ENCODE data around the gene EPB42.

DNA sequence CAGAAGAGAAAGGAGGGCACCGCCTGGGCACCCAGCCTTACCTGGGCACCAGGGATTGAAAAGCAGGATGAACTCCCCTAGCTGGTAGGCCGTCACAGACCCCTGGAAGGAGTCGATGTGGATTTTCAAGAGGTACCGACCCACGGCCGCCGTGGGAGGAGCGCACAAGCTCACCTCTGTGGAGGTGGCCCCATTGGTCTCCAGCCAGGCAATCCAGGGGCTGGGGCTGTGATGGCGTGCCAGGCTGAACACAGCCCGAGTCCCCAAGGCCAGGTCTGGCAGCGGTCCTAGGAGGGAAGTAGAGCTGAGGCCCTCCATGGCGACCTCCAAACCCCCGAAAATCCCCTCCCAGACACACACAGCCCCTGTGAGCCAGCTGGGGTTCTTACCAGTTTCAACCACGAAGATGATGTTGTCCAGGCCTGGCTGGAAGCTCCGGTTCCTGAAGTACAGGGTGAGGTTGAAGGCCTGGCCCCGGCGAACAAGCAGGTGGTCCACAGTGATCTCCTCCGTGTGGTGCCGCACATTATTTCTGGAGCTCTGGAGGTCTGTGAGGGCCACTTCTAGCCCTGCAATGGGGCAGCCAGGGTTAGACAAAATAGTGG is 39.3 kb upstream of the EPB42 start:
- no peak for TF ChIP-seq POLR2A (IDR thresholded peaks at IDR 0.05)
- TF ChIP-seq, protein P1, sequence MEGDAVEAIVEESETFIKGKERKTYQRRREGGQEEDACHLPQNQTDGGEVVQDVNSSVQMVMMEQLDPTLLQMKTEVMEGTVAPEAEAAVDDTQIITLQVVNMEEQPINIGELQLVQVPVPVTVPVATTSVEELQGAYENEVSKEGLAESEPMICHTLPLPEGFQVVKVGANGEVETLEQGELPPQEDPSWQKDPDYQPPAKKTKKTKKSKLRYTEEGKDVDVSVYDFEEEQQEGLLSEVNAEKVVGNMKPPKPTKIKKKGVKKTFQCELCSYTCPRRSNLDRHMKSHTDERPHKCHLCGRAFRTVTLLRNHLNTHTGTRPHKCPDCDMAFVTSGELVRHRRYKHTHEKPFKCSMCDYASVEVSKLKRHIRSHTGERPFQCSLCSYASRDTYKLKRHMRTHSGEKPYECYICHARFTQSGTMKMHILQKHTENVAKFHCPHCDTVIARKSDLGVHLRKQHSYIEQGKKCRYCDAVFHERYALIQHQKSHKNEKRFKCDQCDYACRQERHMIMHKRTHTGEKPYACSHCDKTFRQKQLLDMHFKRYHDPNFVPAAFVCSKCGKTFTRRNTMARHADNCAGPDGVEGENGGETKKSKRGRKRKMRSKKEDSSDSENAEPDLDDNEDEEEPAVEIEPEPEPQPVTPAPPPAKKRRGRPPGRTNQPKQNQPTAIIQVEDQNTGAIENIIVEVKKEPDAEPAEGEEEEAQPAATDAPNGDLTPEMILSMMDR (IDR thresholded peaks at IDR 0.05): no peak
